ENCODE data around the gene AFF3. TPM values are rescaled to one million over a fixed set of nuclear protein-coding genes. Genes with fewer than 3 reads are reported as not detected.
A peak's percentile ranks its signal among the peaks of the same experiment; 100 is the strongest.

AFF3 gene
- total RNA-seq, 2 donors from 2014 or later, result 20.8 to 22.8 TPM

DNA sequence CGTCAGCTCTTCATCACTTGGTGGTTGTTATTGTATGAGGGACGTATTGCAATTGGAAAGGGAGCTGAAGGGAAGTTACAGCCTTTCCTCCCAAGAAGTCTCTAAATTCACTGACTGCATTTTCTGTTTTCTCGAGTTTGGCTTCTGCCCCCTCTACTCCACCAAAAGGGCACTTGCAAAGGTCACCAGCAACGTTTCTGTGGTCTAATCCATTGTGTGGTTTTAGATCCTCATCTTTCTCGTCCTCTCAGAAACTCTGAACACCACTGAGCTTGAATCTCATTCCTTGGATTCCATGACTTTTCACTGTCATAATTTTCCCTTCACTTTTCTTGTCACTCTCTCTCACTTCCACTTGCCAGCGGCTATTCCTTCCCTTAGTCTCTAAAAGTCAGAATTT is 308.0 kb downstream of the AFF3 start:
- intact Hi-C loops (cut with DNase I), result no loop called here
- ATAC-seq (no peak), DNase-seq (no peak)

DNA sequence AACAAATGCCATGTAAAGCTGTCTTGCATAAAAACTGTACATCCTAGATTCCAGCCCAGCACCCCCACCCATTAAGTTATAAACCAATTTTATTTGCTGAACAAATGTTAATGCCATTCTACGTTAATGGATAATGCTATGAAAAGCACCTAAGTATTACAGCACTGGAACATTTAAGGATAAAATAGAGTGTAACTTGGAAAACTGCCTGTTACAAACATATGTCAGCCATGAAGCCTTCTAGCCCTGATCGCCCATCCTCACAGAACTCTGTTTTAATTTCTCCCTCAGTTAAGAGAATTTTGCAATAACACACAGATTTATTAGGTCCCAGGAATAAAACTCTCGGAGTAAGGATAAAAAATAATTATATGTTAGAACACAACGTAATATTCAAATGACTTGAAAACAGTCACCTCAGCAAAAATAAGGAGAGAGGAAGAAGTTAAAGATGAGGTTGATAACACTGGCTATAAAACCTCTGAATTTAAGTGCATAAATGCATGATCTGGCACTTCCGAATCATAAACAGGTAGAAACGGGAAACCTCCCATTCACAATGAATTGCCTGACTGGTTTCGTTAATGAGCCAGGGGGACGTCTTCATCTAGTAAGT is 308.7 kb downstream of the AFF3 start:
- intact Hi-C loops (cut with DNase I), result no loop called here
- ATAC-seq (no peak), DNase-seq (no peak)

DNA sequence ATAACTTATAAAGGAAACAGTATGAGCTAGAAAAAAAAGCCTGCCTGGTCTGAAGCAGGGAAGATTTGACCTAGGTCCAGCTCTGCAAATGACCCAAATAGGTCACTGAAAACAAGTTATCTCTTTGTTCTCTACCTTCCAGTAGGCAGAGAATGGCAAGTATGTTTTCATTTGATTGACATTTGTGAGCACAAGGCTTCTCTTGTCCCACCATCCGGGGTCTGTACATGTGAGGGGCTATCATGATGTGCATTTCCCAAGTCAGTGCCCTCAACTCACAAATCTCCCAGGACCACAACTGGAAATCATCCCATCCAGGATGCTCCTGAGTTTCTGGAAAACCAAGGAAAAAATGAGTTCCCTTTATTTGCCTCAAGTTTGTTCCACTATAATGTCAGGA is 309.5 kb downstream of the AFF3 start:
- ATAC-seq (no peak), DNase-seq (no peak)
- intact Hi-C loops (cut with DNase I), result no loop called here

DNA sequence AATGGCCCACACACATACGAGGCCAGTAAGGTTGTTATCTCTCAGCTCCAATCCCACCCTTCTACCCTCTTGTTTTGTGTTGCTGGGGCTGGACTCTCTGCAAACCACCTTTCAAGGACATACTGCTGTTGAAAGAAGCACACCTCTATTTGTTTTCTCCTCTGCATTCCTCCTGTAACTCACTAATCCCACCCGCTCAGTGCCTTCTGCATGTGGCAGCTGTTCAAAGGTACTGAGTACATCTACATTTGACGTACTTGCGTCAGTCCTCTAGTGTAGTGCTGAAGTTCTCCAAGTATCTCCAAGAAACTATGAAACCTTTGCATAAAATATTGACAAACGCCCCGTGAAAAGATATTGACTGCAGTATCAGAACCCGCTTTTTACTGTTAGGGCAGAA is 310.6 kb downstream of the AFF3 start:
- ATAC-seq (no peak), DNase-seq (no peak)
- intact Hi-C loops (cut with DNase I), result no loop called here

DNA sequence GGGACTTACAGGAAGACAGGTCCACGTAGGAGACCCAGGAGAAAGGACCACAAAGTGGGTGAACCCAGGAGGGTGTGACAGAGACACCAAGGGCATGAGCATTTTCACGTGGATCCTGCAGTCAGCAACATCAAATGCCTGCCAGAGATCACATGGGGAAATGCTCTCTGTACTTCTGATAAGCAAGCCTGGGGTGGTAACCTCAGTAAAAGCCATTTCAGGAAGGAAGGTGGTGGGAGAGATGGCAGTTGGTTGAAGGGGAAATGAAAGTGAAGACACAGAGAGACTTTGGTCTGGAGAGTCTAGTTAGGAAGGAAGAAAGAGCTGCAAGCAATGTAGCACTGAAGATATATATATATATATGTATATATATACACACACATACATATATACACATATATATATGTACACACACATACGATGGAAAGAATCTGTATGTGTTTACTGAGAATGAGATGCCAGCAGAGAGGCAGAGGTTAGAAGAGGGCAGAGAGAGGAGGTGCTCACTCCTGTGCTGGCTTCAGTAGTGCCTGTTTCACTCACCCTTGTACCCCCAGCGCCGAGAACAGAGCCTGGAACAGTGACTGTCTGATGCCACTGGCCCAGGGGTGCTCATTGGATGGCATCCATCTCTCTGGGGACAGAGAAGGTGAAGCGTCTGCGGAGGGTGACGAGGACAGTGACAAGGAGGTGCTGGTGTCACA is 314.9 kb downstream of the AFF3 start:
- DNase-seq (no peak), ATAC-seq (peak in 1 of 2 donors; percentile 18)
- intact Hi-C loops (cut with DNase I), result no loop called here

DNA sequence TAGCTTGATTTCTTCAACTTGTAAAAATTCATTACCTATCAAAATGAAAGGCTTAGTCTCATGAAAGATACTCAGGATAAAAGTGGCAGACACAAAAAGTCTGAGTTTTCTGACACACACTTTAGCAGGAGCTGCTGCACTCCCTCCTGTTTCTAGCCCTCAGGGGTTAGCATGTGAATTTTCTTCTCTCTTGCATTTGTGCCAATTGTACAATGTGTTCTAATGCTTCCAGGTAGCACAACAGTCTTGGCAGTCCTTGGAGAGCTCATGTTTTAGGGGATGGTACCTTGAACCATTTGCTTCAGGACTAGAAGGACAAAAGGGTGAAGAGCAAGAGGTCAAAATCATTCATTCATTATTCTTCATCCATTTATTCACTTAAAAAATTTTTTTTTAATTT is 316.8 kb downstream of the AFF3 start:
- intact Hi-C loops (cut with DNase I), result no loop called here
- ATAC-seq, result no peak

DNA sequence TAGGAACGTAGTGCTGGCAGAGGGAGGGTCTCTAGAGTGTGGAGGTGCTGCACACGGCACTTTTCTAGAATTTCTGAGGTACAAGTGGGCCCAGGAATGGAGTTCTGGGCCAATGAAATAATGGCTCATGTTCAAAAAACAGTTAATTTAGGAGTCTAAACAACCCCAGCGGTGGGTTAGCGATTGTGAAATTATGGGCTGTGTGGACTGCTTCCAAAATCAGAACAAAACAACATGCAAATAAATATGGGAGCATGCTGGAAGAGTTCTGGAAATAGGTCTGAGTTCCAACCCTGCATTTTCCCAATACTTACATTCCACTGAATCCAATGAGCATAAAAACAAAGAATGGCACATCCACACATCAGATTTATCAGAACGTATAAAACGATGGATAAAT is 317.6 kb downstream of the AFF3 start:
- no peak for DNase-seq
- intact Hi-C loops (cut with DNase I), result no loop called here
- no peak for ATAC-seq

More for the DNA sequence above, 316.8 kb downstream of the AFF3 start:
- DNase-seq, result no peak

DNA sequence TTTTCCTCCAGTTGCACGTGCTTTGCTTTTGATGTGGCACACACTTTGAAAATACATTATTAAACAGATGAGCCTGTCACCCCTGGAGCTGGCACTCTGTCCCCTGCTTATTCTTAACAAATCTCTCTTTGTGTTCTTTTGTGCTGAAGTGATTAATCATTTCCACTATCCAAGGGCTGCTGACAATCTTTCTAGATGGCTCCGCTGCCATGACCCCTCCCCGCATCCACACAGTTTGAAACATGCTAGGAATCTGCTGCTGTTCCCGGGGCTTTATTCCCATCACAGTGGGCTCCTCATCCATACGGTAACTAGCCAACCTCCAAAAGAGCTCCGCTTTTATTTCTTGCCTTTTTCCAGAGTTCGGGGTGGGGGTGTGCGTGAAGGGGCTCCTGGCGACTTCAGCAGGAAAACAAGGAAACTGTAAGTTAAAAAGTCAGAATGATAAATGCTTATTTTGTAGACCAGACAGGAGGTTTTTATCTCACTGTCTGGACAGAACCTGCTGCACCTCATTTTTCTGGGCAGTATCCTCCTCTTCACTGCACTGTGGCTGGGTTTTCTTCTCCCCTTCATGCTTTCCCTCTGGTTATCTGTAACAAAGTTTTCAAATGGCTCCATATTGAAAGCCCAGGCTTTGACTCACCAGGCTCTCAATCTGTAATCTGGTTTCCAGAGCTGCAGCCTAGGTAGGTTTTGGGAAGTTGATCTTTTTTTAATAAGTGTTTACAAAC is 319.7 kb downstream of the AFF3 start:
- ATAC-seq, result no peak
- DNase-seq, result no peak
- intact Hi-C loops (cut with DNase I), result no loop called here

DNA sequence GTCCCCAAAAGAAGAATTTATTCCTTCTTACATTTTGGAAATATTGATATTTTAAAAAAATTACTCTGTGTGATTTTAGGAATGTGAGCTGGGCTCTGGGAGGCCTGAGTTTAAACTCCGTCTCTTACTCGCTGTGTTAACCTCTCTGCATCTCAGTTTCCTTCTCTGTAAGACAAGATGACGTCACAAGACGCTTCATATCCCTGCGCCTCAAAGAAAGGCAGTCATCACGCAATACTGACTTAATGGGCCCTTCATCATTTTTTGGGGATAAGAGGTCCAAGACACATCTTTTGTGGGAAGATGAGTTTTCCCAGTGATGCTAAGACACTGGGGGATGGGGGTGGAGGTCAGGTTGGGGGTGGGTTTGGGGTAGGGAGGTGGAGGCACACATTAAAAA is 320.4 kb downstream of the AFF3 start:
- ATAC-seq (no peak), DNase-seq (no peak)
- intact Hi-C loops (cut with DNase I), result no loop called here

DNA sequence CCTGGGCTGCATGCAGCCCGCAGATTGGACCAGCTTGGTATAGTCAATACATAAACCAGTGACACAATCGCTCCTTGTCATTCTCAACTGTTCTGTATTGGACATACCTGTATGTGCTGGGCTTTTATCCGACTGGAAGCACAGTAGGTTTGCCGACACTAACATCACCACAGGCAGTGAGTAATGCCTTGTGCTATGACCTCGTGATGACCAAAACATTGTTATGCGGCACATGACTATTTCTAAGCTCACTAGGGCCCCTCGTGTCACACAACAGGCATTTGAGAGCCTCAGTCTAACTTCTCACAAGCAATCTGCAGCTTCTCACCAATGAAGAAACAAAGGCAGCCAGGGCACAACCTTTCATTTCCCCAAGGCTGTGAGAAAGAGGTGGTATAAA is 320.8 kb downstream of the AFF3 start:
- no peak for DNase-seq
- intact Hi-C loops (cut with DNase I), result no loop called here
- no peak for ATAC-seq

DNA sequence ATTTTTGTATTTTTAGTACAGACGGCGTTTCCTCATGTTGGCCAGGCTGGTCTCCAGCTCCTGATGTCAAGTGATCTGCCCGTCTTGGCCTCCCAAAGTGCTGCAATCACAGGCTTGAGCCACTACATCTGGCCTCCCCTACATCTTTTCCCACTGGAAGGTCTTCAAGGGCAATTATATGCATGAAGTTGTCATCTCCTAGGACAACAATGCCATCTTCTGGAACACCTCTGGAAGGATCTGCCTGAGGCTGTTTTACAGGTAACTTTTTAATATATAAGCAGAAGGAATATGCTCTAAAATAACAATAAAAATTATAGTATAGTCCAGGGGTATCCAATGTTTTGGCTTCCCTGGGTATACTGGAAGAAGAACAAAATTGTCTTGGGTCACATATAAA is 321.4 kb downstream of the AFF3 start:
- ATAC-seq, result no peak
- intact Hi-C loops (cut with DNase I), result no loop called here
- no peak for DNase-seq

DNA sequence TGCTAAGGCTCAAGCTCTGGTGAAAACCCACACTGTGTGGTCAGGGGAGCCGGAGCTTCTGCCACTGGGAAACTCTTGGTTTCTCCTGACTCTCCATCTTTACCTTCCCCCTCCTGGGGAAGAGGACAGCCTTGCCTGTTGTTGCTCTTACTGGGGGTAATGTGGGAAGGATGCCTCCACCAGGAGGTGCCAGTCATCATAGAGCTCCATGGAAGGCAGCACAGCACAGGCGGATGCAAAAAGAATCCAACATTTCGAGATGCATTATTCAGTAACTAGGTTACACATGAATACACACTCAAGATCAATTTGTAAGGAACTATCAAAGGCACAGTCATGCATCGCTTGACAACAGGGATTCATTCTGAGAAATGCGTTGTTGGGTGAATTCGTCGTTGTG is 322.6 kb downstream of the AFF3 start:
- DNase-seq, result no peak
- ATAC-seq, result no peak
- intact Hi-C loops (cut with DNase I), result loop anchor here (2.0 to 10.0 kb wide), 4 partner anchors 65 to 423 kb away; no protein-coding TSS in a partner anchor

DNA sequence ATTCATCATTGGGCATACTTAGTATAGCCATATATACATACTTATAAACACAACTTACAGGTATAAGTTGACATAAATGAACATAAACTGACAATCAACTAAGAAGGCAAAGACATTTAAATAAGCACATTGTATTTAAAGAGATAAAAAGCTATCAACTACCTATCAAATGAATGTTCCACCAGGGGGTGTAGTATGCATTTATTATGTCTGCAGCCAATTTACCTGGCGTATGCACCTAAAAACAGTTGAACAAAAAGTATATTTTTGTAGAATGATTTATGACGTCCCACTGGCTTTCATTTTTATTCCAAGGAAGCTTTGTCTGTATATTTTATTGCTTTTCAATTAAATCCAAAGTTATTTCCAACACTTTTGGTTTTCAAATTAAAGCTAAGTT is 323.5 kb downstream of the AFF3 start:
- ATAC-seq, result no peak
- DNase-seq, result no peak
- intact Hi-C loops (cut with DNase I), result loop anchor here (2.0 to 10.0 kb wide), 4 partner anchors 66 to 424 kb away; no protein-coding TSS in a partner anchor

DNA sequence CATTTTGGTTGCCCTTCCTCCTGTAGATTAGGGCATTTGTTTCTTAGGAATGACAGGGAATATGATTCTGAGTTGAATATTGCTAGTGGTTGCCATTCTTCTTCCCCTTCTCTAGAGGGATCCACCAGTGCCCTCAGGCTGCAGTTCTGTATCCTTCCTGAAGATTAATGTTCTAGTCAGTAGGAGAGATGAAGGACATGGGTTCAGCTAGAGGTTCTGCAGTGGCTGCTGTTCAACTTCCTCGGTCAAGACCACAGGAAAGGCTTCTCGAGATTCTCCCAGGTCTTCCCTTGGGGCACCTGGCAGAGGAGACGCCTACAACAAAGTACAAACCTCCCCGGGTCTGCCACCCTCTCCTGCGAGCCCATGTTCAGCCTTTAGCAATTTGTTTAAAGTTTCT is 325.5 kb downstream of the AFF3 start:
- intact Hi-C loops (cut with DNase I), result loop anchor here (5.0 to 10.0 kb wide), 3 partner anchors 68 to 262 kb away; no protein-coding TSS in a partner anchor
- DNase-seq (no peak), ATAC-seq (no peak)

DNA sequence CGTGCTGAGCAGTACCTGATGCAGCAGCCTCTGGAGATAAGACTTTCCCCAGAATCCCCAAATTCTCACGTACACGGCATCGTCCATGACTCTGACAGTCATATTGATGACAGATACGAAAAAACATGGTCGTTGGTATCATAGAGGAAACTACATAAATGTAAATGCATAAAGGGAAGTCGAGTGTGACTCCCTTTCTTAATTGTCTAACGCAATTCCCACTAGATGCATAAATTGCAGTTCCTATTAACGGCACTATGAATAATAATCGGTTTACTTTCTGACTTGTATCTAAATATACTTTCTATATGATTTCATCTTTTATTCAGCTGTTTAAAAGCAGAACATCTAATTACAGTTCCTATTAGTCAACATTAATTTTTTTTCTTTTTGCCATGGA is 330.0 kb downstream of the AFF3 start:
- DNase-seq (no peak), ATAC-seq (no peak)
- intact Hi-C loops (cut with DNase I), result loop anchor here in 1 of 2 donors (10.0 kb wide), 2 partner anchors 72 to 258 kb away; no protein-coding TSS in a partner anchor

DNA sequence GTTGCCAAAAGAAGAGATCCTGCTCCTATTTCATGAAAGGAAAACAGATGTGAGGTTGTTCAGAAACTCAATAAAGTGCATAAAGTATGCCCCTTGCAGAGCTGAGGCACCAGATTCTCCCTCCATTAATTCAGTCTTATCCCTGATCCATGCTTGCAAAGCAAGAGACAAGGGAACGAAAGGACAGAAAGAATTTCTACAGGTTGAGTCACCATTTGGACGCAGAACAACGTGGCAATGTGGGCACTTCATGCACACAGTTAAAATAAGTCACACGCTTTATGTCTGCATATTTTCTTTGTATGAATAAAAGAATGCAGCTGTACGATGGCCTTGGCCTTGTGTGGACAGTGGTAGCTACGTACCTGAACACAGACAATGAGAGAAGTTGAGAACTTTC is 330.8 kb downstream of the AFF3 start:
- no peak for DNase-seq
- intact Hi-C loops (cut with DNase I), result loop anchor here in 1 of 2 donors (10.0 kb wide), 2 partner anchors 73 to 257 kb away; no protein-coding TSS in a partner anchor
- ATAC-seq, result peak in 1 of 2 donors; percentile 41

DNA sequence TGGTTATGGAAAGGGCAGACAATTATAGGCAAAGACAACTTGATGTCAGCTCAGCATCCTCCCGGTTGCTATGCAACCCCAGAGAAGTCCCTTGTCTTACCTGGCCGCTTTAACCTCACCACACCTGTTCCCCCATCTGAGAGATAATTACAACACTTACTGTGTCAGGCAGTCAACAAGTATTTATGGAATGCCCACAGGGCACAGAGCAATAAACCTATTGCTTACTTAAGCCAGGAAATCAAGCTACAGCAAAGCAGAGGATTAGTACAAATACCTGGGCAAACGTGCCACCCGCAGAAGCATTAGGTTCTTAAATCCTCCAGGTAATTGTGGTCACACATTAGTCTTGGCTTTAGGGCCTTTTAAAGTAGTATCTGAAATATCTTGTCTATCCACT is 332.2 kb downstream of the AFF3 start:
- intact Hi-C loops (cut with DNase I), result loop anchor here in 1 of 2 donors (10.0 kb wide), 2 partner anchors 75 to 255 kb away; no protein-coding TSS in a partner anchor
- DNase-seq (no peak), ATAC-seq (no peak)

DNA sequence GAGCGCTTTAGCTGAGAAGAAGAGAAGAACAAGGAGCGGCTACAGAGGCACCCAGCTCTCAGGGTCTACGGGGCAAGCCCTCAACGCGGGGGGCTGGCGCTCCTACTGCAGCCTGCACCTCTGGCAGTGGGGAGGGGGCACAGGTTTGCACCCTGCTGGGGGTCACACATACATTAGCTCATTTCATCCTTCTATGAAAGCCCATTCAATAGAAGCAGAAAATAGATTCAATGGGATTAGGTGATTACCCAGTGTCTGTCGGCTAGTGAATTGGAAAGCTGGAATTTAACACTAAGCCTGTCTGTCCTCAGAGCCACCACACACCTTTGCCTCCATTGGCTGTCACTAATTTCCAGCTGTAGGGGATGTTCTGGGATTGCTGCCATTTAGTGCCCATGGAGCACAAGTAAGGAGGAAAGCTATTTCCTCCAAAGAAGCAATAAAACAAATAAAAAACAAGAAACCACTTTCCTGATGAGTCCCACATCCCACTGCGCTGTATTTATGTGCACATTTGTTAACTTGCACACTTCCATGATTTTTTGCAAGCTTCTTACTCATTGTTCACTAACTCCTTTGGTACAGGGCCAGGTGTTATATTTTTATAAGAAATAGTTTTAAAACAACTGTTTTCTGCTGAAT is 333.0 kb downstream of the AFF3 start:
- DNase-seq, result no peak
- ATAC-seq, result no peak
- intact Hi-C loops (cut with DNase I), result no loop called here

DNA sequence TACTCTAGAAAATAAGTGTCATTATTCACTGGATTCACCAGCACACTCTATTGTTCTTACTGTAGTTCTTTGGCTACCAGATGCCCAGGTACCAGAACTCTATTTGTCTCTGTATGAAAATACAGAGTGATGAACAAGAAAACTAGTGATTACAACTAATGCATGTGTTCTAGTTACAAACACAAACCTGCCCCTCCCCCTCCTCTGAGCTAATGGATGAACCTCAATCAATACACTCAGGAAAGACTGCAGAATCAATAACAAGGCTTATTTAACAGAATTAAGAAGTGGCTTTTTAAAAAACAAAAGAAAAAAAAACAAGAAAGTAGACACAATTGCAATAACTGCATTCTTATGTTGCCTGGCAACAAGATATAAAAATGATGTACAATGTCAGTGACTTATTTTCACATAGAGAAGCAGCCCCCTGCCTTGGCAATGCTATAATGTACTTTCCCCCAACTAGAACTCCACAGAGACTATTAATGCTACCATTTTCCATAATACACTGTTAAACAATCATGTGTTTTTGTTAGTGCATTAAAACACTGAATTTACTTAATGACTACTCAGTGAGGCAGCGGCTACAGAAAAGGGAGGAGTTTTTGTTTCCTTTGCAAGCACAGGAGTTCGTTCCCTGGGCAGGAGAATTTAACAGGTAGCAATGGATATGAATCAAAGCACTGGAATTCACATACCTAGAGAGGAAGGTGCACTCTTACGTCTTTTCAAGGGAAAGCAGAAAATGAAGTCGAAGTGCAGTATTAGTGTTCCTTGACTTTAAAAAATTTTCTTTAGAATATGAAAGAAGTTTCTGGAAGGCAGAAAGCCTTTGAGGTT is 333.8 kb downstream of the AFF3 start:
- ATAC-seq, result no peak
- no peak for DNase-seq
- intact Hi-C loops (cut with DNase I), result no loop called here
